Muscle of back (tissue), 13 donors: ENCODE measurements around the gene SEMA4C. TPM values are rescaled to one million over a fixed set of nuclear protein-coding genes. Genes with fewer than 3 reads are reported as not detected.

Experiments used
- DNase-seq, 3 donors: peaks; one replicate each; pipeline versions ENCODE4 v3.0.0 to v3.0.0-alpha.2; 2013
- long read RNA-seq, 9 donors: transcript quantifications; one replicate each; lab custom pipeline, GENCODE V29; 2026
- polyA plus RNA-seq, 10 donors: library from polyadenylated mRNA; unstranded; fragments of 120-200 nt; gene quantifications; one replicate each; pipeline ENCODE4 v1.2.1, GENCODE V29; 2013; ENCODE audit not compliant: insufficient read length in 10 of 10

The SEMA4C gene, protein sequence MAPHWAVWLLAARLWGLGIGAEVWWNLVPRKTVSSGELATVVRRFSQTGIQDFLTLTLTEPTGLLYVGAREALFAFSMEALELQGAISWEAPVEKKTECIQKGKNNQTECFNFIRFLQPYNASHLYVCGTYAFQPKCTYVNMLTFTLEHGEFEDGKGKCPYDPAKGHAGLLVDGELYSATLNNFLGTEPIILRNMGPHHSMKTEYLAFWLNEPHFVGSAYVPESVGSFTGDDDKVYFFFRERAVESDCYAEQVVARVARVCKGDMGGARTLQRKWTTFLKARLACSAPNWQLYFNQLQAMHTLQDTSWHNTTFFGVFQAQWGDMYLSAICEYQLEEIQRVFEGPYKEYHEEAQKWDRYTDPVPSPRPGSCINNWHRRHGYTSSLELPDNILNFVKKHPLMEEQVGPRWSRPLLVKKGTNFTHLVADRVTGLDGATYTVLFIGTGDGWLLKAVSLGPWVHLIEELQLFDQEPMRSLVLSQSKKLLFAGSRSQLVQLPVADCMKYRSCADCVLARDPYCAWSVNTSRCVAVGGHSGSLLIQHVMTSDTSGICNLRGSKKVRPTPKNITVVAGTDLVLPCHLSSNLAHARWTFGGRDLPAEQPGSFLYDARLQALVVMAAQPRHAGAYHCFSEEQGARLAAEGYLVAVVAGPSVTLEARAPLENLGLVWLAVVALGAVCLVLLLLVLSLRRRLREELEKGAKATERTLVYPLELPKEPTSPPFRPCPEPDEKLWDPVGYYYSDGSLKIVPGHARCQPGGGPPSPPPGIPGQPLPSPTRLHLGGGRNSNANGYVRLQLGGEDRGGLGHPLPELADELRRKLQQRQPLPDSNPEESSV
- 10 to 100 TPM; 22.9 to 35.5 (median 28.6) TPM for polyA plus RNA-seq
- long read RNA-seq, donor 1, result 0 reads
- long read RNA-seq, donor 2, result 0 reads
- long read RNA-seq, donor 3, result 0 reads
- long read RNA-seq, donor 4, partial matches to known transcripts, result 0 of 1 reads
- long read RNA-seq, donor 4, other reads (novel, unspliced or antisense), result 0 of 1 reads
- long read RNA-seq, donor 5, partial matches to known transcripts, result 0 of 2 reads
- long read RNA-seq, donor 5, other reads (novel, unspliced or antisense), result 0 of 2 reads
- long read RNA-seq, donor 6, partial matches to known transcripts, result 0 of 3 reads
- long read RNA-seq, donor 6, other reads (novel, unspliced or antisense), result 0 of 3 reads
- long read RNA-seq, donor 7, result 0 reads
- long read RNA-seq, donor 8, partial matches to known transcripts, result 0 of 2 reads
- long read RNA-seq, donor 8, other reads (novel, unspliced or antisense), result 0 of 2 reads
- long read RNA-seq, donor 9, result 0 reads

DNA sequence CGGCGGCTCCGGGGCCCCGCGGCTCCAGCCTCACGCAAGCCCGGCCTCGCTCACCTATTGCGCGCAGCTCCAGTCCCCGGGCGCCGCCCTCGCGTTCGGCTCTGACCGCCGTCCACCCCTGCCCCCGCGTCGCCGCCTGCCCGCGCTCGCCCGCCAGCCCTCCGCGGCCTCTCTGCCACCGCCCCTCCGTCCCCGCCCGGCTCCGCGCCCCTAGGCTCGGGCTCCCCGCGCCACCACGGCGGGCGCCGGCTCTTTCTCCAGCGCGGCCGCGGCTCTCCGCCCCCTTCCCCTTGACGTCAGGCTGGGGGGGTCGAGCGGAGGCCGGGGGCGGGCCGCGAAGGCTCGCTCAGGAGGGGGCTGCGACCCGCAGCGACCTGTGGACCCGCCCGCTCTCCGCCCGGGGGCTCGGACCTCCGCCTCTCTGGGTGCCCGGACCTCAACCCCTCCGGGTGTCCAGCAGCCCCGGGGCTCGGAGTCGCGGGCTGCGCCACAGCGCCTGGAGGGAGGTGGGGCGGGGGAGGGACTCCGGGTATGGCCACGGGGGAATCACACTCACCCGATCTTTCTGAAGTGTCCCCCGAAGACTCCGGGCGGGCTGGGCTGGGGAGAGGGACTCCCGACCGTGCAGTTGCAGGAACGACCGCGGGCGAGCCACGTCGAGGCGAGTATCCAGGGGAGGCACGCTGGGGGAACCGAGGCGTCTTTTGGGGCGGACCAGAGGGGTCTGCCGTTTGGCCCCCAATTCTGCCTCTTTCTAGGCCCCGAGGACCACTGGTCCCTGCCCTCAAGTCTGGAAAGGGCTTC is at the start of gene SEMA4C:
Gene SEMA4C, minus strand, starts transcription at position 259 of the 804 bp plus-strand sequence. CDS start 2,194 bp downstream, outside the sequence.
- DNase-seq, result peak in 2 of 3 donors; percentile 77 to 82

DNA sequence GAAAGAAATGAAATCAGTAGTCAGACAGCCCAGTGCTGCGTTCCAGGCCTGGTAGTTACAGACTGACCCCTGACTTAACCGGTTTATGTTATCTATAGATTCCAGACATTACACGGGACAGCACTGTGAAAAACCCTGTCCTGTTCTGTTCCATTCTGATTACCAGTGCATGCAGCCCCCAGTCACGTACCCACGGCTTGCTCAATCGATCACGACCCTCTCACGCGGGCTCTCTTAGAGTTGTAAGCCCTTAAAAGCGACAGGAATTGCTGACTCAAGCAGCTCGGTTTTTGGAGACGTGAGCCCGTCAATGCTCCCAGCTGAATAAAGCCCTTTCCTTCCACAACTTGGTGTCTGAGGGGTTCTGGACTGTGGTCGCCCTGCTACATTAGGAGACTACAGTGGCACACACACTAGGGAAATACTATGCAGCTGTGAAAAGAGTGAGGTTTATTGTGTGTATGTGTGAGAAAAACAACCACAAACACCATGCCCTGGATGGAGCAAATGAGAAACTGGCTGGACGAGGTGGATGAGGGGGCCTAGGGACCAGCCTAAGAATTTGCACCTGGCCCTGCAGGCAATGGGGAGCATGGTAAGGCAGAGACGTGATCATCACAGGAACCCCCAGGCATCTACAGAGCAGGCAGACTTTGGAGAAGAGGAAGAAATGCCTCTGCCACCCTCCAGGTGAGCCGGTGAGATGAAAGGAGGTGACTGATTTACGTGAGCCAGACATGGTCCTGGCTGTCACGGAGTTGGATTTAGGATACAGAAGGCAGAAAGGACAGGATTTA is 49.1 kb upstream of the SEMA4C start:
- no peak for DNase-seq

DNA sequence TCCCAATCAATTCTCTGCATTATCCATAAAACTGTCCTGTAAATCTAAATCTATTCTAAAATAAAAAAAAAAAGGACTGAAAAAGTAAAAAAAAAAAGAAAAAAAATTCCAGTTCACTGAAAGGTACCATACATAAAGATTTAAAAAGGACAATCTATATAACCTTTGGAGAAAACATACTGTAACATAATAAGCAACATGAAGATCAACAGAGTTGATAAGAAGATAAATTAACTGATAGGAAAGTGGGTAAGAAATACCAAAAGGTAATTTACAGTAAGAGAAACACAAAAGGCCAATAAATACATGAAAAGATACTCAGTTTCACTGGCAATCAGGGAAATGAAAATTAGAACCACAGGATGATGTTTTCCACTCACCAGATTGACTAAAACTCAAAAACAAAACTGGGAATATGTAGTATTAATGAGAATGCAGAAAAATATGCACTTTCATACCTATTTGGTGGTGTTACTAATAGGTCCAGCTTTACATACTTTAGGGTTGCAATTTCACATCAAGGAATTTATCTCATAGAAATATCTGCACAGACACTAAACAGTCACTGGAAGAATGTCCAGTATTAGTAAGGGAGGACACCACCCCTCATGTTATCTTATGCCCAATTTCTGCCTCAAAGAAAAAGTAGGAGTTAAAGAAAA is 48.3 kb upstream of the SEMA4C start:
- no peak for DNase-seq

DNA sequence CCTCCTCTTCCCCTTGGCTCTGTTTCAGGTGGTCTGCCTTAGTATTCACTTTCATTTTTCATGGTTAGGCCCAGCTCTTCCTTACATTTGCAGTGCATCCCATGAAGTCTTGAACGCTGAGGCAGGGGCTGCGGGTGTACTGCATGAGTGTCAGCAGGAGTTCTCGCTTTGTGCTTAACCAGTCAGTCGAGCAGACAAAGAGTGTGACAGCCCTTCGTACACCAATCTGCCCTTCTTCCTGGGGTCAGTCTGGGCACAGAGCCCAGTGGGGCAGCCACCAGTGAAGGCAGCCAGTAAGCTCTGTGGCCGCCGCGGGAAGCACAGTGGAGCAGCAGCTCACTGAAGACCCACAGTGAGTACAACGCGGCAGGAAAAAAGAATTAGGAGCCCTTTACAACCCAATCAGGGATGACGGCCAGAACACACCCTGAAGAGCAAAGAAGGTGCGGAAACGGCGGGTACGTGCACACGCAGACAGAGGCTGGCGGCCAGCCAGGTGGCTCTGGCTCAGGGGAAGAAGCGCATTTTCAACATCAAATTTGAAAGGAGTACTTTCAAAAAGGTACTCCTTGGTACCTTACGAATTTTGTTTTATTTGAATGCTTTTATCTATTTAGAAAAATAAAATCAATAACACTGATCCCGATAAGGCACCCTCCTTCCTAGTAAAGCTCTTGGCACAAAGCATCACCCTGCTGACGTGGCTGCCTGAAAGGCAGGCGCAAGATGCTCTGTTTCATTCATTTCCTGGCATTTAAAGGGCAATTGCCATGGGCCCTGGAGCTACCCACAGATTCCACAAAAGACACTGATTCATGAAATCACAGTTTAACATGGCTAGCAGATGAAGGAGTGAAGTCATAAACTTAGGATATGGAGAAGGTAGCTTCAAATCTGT is 47.0 kb upstream of the SEMA4C start:
- no peak for DNase-seq

DNA sequence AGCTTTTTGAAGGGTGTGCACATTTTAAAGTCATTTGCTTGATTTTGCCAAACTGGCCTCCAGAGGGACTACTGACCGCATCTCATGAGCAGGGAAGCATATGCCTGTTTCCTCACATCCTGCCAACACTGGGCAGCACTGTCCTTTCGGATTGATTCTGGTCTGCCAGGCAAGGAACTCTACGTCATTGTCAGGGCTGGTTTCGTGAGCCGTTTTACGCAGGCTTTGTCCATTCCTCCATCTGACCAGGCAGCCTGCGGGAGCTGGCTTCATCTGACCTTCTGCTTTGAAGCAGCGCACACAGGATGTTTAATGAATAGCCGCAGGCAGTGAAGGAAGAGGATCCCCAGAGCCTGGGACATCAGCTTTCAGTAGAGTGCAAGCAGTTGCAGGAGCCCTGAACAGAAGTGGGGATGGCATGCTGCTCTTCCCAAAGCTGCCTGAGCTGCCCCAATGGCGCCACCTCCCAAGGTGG is 46.3 kb upstream of the SEMA4C start:
- DNase-seq, result no peak

DNA sequence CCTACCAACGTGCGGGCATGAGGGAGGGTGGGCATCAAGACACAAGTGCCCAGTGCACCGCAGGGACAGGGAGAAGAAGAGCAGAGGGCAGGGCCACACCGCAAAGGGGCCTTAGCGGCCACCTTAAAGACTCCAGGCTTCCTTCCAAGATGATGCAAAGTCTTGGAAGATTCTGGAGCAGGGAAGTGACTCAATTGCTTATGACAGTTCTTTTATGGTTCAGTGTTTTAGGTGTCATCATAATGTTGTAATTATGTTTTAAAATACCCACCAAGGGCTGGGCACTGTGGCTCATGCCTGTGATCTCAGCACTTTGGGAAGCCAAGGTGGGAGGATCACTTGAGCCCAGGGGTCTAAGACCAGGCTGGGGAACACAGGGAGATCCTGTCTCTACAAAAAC is 44.5 kb upstream of the SEMA4C start:
- DNase-seq, result no peak

DNA sequence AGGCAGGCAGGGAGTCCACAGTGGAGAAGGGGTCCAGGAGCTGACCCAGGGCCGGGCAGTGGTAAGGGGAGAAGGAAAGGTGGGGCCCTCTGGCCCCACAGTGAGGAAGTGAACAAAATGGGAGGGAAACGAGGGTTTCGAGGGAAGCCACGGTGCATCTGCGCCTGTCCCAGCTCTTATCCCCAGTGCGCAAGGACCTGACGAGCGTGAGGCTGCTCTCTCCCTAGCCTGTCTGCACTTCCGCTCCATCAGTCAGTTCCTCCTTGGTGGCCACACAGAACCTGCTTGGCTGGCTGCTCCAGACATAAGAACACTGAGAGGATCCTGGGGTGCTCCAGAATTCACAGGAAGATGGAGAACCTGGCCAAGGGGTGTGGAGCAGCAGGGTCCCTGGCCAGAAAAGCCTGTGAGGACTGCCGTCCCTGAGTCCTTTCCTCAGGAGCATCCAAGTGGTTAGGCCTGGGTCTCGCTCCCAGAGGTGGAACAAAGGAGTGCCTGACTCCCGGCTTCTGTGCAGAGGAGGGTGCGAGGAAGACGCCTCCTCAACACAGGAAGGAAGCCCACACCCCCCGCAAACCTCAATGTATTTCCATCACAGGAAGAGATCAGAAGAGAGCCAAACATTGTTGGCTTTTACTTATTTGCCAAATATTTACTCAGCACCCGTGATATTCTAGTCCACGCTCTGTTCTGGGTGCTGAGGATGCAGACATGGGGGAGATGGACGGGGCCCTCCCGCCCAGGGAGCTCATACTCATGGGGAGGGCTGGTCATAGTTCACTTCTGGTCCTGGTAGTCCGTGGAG is 43.7 kb upstream of the SEMA4C start:
- DNase-seq, result no peak

DNA sequence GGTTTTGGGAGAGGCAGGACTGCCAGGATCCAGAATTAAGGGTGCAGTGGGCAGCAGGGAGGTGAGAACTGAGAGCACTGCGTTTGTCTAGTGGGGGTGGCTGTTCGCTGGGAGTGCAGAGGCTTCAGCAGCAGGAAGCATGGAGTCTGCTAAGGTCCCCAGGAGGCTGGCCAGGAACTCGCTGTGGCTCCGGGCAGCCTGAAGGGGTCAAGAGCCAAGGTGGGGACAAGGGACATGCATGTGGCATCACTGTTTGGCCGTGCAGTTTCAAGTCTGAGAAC is 43.2 kb upstream of the SEMA4C start:
- no peak for DNase-seq

DNA sequence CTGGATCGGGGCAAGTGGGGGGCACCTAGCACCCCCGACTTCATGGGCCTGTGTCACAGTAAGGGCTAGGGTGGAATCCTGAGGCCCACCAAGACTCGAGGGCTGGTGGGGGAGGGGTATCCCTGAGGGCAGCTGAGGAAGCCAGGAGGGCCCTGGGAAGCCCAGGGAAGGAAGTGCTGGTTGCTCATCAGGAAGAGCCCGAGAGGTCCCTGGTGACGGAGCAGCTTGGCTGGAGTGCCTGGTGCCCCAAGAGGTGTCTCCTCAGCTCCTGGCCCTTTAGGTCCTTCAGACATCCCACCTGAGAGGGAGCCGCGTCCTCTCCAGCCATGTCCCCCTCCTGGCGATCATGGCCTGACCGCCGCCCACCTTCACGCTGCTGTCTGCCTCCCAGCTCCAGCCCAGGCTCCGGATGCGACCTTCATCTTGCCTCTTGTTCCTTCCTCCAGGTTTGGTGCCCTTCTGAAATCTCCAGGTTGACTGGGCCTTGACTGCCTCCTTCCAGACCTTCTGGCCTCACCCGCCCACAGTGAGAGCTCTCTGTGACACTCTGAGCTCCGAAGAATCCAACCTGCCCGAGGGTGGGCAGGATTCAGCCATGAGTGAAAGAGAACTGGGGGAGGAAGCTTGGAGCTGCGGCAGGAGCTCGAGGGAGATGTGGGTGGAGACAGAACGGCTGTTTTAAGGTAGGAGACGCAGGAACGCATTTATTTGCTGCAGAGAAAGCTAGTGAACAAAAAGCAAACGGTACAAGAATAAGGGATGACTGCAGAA is 42.7 kb upstream of the SEMA4C start:
- DNase-seq, result no peak

DNA sequence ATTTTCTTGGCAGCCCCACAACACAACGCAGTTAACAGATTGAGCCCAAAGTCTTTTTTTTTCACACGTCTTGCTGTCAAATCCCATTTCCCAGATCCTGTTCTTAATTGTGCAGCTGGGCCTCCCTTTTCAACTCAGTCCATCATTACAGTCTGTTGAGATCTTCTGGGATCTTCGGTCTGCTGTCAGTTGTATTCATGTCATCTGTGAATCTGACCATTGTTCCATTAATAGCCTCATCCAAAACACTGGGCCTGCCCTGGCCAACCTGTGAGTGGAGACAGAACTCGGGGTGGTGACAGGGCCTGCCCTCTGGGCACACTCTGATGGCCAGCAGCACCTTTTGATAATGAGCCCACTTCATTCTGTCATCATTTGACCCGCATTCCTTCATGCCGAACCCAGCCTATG is 39.7 kb upstream of the SEMA4C start:
- no peak for DNase-seq

DNA sequence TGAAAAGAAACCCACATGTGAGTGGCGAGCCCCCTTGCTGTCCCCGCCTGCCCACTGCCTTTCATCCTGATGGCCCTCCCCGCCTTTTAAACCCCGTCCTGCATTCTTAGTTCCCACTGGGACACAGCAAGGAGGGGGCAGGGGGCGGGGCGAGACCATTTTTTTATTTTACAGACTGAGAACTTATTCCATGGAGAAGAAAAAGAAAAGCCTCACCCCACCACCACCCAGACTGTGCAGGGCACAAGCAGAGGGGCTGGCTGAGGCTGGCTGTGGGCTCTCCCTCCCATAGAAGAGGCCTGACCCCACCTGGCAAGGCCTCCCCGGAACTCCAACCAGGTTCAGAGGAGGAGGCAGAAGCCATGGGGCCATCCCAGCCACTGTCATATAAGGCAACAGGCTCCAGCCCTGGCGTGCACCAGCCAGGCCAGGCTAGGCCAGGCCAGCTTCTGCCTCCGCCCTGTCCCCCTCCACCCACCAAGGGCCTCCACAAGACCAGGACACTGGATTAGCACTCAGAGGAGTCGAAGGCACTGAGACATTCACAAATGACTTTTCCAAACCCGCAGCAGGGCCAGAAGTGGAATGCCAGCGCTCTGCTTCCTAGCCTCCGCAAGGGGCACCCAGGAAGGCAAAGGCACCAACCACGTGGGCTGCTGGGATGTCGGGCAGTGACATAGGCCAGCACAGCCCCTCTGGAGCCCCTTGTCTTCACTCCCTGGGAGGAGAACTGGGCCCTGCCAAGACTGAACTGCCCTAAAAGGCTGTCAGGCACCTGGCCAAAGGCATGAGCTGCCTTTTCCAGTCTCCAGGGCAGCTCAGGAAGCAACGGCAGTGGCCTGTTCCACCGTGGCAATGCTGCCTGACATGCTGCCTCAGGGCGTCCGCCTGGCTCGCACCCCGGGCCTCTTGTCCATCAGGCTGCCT is 37.5 kb upstream of the SEMA4C start:
- DNase-seq, result peak; percentile 74 to 92 (median 79)

DNA sequence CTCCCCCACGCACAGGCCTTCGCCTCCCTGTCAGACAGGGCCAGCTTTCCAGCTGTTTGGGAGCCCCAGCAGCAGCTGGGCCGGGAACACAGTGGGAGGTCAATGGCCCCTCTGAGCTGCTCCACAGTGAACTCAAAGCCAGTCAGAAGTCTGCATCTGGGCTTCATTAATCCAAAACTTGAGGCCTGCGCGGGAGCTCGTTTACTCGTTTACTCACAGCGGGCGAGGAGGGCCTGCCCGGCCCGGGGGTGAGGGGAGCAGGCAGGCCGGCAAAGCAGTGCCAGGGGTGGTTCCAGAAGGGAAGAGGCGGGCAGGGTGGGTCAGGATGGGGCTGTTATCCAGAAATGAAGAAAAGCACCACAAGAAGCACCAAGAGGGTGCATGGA is 36.8 kb upstream of the SEMA4C start:
- DNase-seq, result peak; percentile 73 to 94 (median 85)

DNA sequence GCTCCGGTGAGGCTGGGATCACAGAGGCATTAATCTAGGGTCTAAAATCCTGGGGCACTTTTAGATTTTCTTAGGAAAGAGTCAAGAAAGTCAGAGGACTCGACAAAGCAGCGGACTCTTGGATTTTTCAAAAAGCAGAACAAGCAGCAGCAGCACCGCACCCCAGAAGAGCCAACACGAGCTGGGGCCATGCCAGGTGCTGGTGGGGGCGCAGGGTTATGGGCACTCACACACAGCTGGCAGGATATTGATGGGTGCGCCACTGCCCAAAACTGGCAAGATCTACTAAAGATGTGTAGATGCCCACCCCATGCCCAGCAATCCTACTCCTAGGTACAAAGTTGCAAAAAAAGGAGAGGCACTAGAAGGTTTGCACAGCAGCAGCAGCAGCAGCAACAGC is 33.9 kb upstream of the SEMA4C start:
- DNase-seq, result no peak

DNA sequence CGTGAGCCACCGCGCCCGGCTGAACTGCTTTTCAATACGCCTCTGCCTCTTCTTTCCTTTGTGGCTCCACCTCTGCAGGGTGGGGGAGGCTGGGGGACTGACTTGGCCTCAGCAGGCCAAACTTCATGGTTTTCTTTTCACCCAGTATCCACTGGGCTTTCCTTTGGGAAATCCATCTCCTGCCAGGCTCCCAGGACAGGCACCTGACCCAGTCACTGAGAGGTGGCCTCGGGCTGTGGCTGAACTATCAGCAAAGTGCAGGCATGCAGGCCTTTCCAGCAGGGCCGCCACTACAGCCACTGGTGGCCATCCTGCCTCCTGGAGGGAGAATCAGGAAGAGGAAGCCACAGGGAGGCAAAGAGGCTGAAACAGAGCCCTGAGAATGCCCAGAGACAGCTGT is 33.4 kb upstream of the SEMA4C start:
- no peak for DNase-seq

DNA sequence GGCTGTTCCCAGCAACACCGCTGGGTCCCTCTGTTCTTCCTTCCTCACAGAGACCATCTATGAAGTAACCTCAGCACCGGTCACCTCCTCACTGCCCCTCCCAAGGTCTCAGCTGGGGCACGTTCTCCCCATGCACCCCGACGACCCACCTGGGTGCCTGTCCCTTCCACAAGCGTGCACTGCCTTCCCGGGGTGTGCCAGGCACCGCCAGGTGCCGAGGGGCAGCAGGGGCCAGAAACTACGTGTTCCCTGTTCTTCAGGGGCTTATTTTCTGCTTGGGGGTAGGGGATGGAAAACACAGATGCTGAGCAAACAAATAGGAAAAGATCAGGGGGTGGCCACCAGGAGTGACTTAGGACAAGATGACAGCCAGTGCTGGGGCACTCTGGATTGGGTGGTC is 30.4 kb upstream of the SEMA4C start:
- DNase-seq, result no peak

DNA sequence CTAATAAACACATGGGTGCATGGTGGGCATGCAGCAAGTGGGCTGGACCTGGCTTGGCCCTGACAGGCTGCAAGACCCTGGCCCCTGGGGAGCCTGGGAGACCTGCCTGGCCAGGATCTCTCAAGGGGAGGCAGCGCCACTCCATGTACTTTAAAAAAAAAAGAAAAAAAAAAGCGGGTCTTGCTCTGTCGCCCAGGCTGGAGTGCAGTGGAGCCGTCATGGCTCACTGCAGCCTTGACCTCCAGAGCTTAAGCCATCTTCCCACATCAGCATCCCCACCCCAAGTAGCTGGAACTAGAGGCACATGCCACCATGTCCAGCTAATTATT is 29.5 kb upstream of the SEMA4C start:
- DNase-seq, result no peak
